ENCODE results near the gene CD247.

- no peak for TF ChIP-seq CTCF (IDR thresholded peaks at IDR 0.05; ENCODE audit: borderline replicate concordance, extremely low read depth, low read length, poor library complexity, severe bottlenecking)
- TF ChIP-seq EZH2 (IDR thresholded peaks at IDR 0.05; ENCODE audit: borderline replicate concordance, low read depth, low read length, severe bottlenecking), result no peak
These were observed 105.4 kb downstream of the CD247 start for GRCh38 chr1:167412920-167413319.
